HepG2 (cell line): ENCODE data around the gene FMR1. TPM values are rescaled to one million over a fixed set of nuclear protein-coding genes. Genes with fewer than 3 reads are reported as not detected.

Source experiments
- BCL6 ChIP-seq: IDR thresholded peaks from 2 replicates; pipeline ENCODE4 v1.6.1; 2016; ENCODE audit warnings: missing genetic modification reagents, missing compliant biosample characterization
- ERF ChIP-seq: IDR thresholded peaks from 2 replicates; pipeline ENCODE4 v1.6.1; 2018; ENCODE audit warnings: missing biosample characterization, missing genetic modification reagents
- GATAD2A ChIP-seq: IDR thresholded peaks from 2 replicates; pipeline ENCODE4 v1.6.1; 2016
- MAFF ChIP-seq: IDR thresholded peaks from 2 replicates; pipeline ENCODE4 v1.6.1; 2011; ENCODE audit warnings: low read depth, low read length, improper control_type of control experiment
- NR2F1 ChIP-seq, 2 experiments: fragments of 450-650 bp in 1 of 2; formaldehyde crosslinking in 1 of 2; IDR thresholded peaks; 2 replicates each; pipeline versions ENCODE4 v1.5.0 to v1.6.1; 2016 to 2020; ENCODE audit warnings: mild to moderate bottlenecking in 1 of 2, missing compliant biosample characterization in 1 of 2, missing genetic modification reagents in 1 of 2, moderate library complexity in 1 of 2
- SRSF9 ChIP-seq: fragments of 200-400 bp; formaldehyde crosslinking; IDR thresholded peaks from 2 replicates; pipeline ENCODE4 v1.6.1; 2018; ENCODE audit warnings: borderline replicate concordance, mild to moderate bottlenecking, low read depth, low read length; ENCODE audit not compliant: insufficient read depth, poor library complexity, severe bottlenecking
- YY1 ChIP-seq: IDR thresholded peaks from 2 replicates; pipeline ENCODE4 v1.6.1; 2011; ENCODE audit warnings: low read length, low read depth, moderate library complexity, mild to moderate bottlenecking; ENCODE audit not compliant: insufficient read depth, insufficient replicate concordance
- ZFP1 ChIP-seq: IDR thresholded peaks from 2 replicates; pipeline ENCODE4 v1.6.1; 2016
- ZHX2 ChIP-seq, 2 experiments: sonication (generic) in 1 of 2; formaldehyde crosslinking in 1 of 2; IDR thresholded peaks; 2 replicates each; pipeline versions ENCODE4 v1.6.1 to v1.9.0; 2014 to 2022; ENCODE audit warnings: antibody characterized with exemption in 1 of 2, borderline replicate concordance in 1 of 2, inconsistent platforms in 1 of 2, low read depth in 1 of 2, missing genetic modification reagents in 1 of 2
- ZNF24 ChIP-seq: fragments of 450-650 bp; IDR thresholded peaks from 2 replicates; pipeline ENCODE4 v1.6.1; 2017; ENCODE audit warnings: antibody characterized with exemption, mild to moderate bottlenecking
- ZNF275 ChIP-seq: sonication (generic); formaldehyde crosslinking; IDR thresholded peaks from 2 replicates; pipeline ENCODE4 v1.8.0; 2022; ENCODE audit warnings: missing genetic modification reagents, mild to moderate bottlenecking, inconsistent platforms, borderline replicate concordance
- ZNF407 ChIP-seq: sonication (generic); formaldehyde crosslinking; IDR thresholded peaks from one replicate; pipeline ENCODE4 v1.5.1; 2020; ENCODE audit warnings: mild to moderate bottlenecking, missing genetic modification reagents; ENCODE audit errors: not compliant biosample characterization
- polyA plus RNA-seq, 8 experiments: library from polyadenylated mRNA; depleted of rRNA in 3 of 8; stranded (reverse) in 7 of 8; unstranded in 1 of 8; fragments of >200 nt; fragmentation: Illumina TruSeq in 4 of 8; extraction: Trizol in 4 of 8; gene quantifications; 2 replicates each; pipeline versions ENCODE4 v1.2.1 to v1.2.3, GENCODE V29; 2011 to 2016; ENCODE audit warnings: low read depth in 4 of 8, missing spikeins in 1 of 8, mixed read lengths in 1 of 8; ENCODE audit not compliant: insufficient read depth in 1 of 8
- total RNA-seq, 5 experiments: library from RNA; depleted of rRNA; stranded (reverse); fragments of >200 nt; fragmentation: Illumina TruSeq; extraction: Trizol; gene quantifications; 2 replicates each; pipeline ENCODE4 v1.2.3, GENCODE V29; 2016; ENCODE audit warnings: low read depth in 1 of 5

The FMR1 gene
- total and polyA plus RNA-seq, 2 of the 13 experiments (the other 11 are each of a cell fraction or from before 2014, with no cell fraction given), result 27.8 to 49.6 TPM

- TF ChIP-seq ZHX2 (IDR thresholded peaks at IDR 0.05; ENCODE audit: low read depth) (no peak), ZHX2 (CRISPR knock-in tag; IDR thresholded peaks at IDR 0.05; ENCODE audit: borderline replicate concordance) (no peak), ERF (CRISPR knock-in tag) (peak; percentile 41; the same call in 1 of the 2 replicates), GATAD2A (CRISPR knock-in tag) (peak; percentile 87), YY1 (peak; percentile 49), ZNF275 (CRISPR knock-in tag) (no peak), NR2F1 (CRISPR knock-in tag; IDR thresholded peaks at IDR 0.05) (peak in 1 of 2 experiments; percentile 58; a peak in 1 of 4 replicates), ZFP1 (CRISPR knock-in tag) (no peak), ZNF407 (CRISPR knock-in tag) (no peak), MAFF (no peak), SRSF9 (no peak), ZNF24 (no peak), BCL6 (CRISPR knock-in tag) (peak; percentile 98)
Observed at GRCh38 chrX:147884958-147885357, 26.8 kb upstream of the FMR1 start (continued).
